GM23338 (cell line): ENCODE results near the gene OGFRL1. TPM values are rescaled to one million over a fixed set of nuclear protein-coding genes. Genes with fewer than 3 reads are reported as not detected.

Experiments
- ATAC-seq: fragments of 200-7000 bp; cut with Tn5 transposase; 3 replicates; pipeline ENCODE4 v1.9.1; 2020
- DNase-seq: peaks from one replicate; pipeline ENCODE4 v3.0.0-alpha.2; 2015; ENCODE audit warnings: low spot score
- H2AFZ ChIP-seq: fragments of 200-600 bp; sonication (generic); 2 replicates; pipeline ENCODE4 v1.8.0; 2016; ENCODE audit warnings: antibody characterized with exemption, mild to moderate bottlenecking, moderate library complexity
- H3F3A ChIP-seq: fragments of 200-600 bp; sonication (generic); replicated peaks from 2 replicates; pipeline ENCODE4 v1.8.0; 2017; ENCODE audit warnings: antibody characterized with exemption, mixed run types, low read depth
- H3K27ac ChIP-seq: fragments of 200-600 bp; sonication (generic); 2 replicates; pipeline ENCODE4 v1.6.1; 2016; ENCODE audit warnings: low read depth
- H3K27me3 ChIP-seq: fragments of 200-600 bp; sonication (generic); 2 replicates; pipeline ENCODE4 v1.8.0; 2016; ENCODE audit warnings: mild to moderate bottlenecking, mixed run types, moderate library complexity; ENCODE audit not compliant: insufficient read depth
- H3K36me3 ChIP-seq: fragments of 200-600 bp; sonication (generic); 2 replicates; pipeline ENCODE4 v1.8.0; 2016; ENCODE audit warnings: mild to moderate bottlenecking; ENCODE audit not compliant: insufficient read depth
- H3K4me1 ChIP-seq: fragments of 200-600 bp; sonication (generic); 2 replicates; pipeline ENCODE4 v1.8.0; 2016; ENCODE audit warnings: mild to moderate bottlenecking, moderate library complexity; ENCODE audit not compliant: insufficient read depth
- H3K4me2 ChIP-seq: fragments of 200-600 bp; sonication (generic); 2 replicates; pipeline ENCODE4 v1.7.1; 2017; ENCODE audit warnings: mixed run types
- H3K4me3 ChIP-seq: fragments of 200-600 bp; sonication (generic); 2 replicates; pipeline ENCODE4 v1.6.1; 2016; ENCODE audit warnings: mixed run types
- H3K79me2 ChIP-seq: fragments of 200-600 bp; sonication (generic); replicated peaks from 2 replicates; pipeline ENCODE4 v1.8.0; 2017; ENCODE audit warnings: mild to moderate bottlenecking; ENCODE audit not compliant: insufficient read depth
- H3K9me2 ChIP-seq: fragments of 200-600 bp; sonication (generic); 2 replicates; pipeline ENCODE4 v1.8.0; 2017; ENCODE audit not compliant: insufficient read depth
- H4K20me1 ChIP-seq: fragments of 200-600 bp; sonication (generic); replicated peaks from 2 replicates; pipeline ENCODE4 v1.8.0; 2017; ENCODE audit warnings: mild to moderate bottlenecking; ENCODE audit not compliant: insufficient read depth
- H3K27ac Mint-ChIP-seq: 2 replicates; pipeline ENCODE4 v1.8.0; 2020; ENCODE audit warnings: inconsistent platforms, mild to moderate bottlenecking, moderate library complexity, mixed read lengths
- H3K27me3 Mint-ChIP-seq: 3 replicates; pipeline ENCODE4 v1.8.0; 2022; ENCODE audit warnings: low read depth, mild to moderate bottlenecking, moderate library complexity, mixed read lengths, inconsistent platforms; ENCODE audit not compliant: insufficient read depth, poor library complexity
- H3K36me3 Mint-ChIP-seq: 3 replicates; pipeline ENCODE4 v1.8.0; 2021; ENCODE audit warnings: low read depth, mild to moderate bottlenecking, inconsistent platforms, moderate library complexity, mixed read lengths
- H3K4me1 Mint-ChIP-seq: 3 replicates; pipeline ENCODE4 v1.8.0; 2020; ENCODE audit warnings: mild to moderate bottlenecking, inconsistent platforms, mixed read lengths
- H3K4me3 Mint-ChIP-seq: 3 replicates; pipeline ENCODE4 v1.8.0; 2021; ENCODE audit warnings: moderate library complexity, mild to moderate bottlenecking, inconsistent platforms, mixed read lengths
- H3K9me3 Mint-ChIP-seq: 3 replicates; pipeline ENCODE4 v1.8.0; 2020; ENCODE audit warnings: moderate library complexity, mild to moderate bottlenecking, inconsistent platforms, mixed read lengths
- CREB1 ChIP-seq: fragments of 250-450 bp; sonication (Bioruptor Pico); IDR thresholded peaks from 2 replicates; pipeline ENCODE4 v1.5.0; 2020; ENCODE audit warnings: low read depth, mild to moderate bottlenecking, moderate library complexity
- CTCF ChIP-seq, 2 experiments: fragments of 200-600 bp in 1 of 2; sonication (generic) in 1 of 2; conservative IDR thresholded peaks; 2 replicates each; pipeline versions ENCODE4 v1.5.1 to v1.6.1; 2016 to 2017; ENCODE audit warnings: antibody characterized with exemption in 2 of 2, low read depth in 2 of 2, mild to moderate bottlenecking in 2 of 2, moderate library complexity in 1 of 2
- ETS1 ChIP-seq: IDR thresholded peaks from 2 replicates; pipeline ENCODE4 v1.6.1; 2016; ENCODE audit warnings: antibody characterized with exemption
- EZH2phosphoT487 ChIP-seq: fragments of 200-600 bp; sonication (generic); IDR thresholded peaks from one replicate; pipeline ENCODE4 v1.8.1; 2018; ENCODE audit warnings: antibody characterized with exemption; ENCODE audit not compliant: unreplicated experiment
- JUNB ChIP-seq: IDR thresholded peaks from one replicate; pipeline ENCODE4 v1.6.1; 2016; ENCODE audit warnings: antibody characterized with exemption; ENCODE audit not compliant: unreplicated experiment
- NANOG ChIP-seq: IDR thresholded peaks from 2 replicates; pipeline ENCODE4 v1.6.1; 2016; ENCODE audit warnings: antibody characterized with exemption, borderline replicate concordance
- POLR2AphosphoS5 ChIP-seq: IDR thresholded peaks from 2 replicates; pipeline ENCODE4 v1.6.1; 2016; ENCODE audit warnings: antibody characterized with exemption, low read depth
- STAT1 ChIP-seq: IDR thresholded peaks from one replicate; pipeline ENCODE4 v1.6.1; 2016; ENCODE audit warnings: antibody characterized with exemption; ENCODE audit not compliant: unreplicated experiment
- ZNF114 ChIP-seq: fragments of 250-450 bp; sonication (Bioruptor Pico); IDR thresholded peaks from 2 replicates; pipeline ENCODE4 v1.5.0; 2020; ENCODE audit warnings: mild to moderate bottlenecking, moderate library complexity
- ZNF331 ChIP-seq: fragments of 250-450 bp; sonication (Bioruptor Pico); IDR thresholded peaks from 2 replicates; pipeline ENCODE4 v1.5.0; 2020; ENCODE audit warnings: low read depth, mild to moderate bottlenecking, moderate library complexity
- polyA plus RNA-seq: library from polyadenylated mRNA; unstranded; fragments of >200 nt; fragmentation: Nextera tagmentation; extraction: Ambion mirVana; gene quantifications from 2 replicates; pipeline ENCODE4 v1.2.1, GENCODE V29; 2016
- total RNA-seq: library from RNA; depleted of rRNA; stranded (reverse); fragments of >200 nt; shearing (Covaris generic); gene quantifications from 2 replicates; pipeline ENCODE4 v1.2.3, GENCODE V29; 2014
- TF ChIP-seq, protein P1 (sequence below): IDR thresholded peaks from one replicate; pipeline ENCODE4 v1.6.1; 2018; ENCODE audit warnings: antibody characterized with exemption; ENCODE audit not compliant: unreplicated experiment

Gene OGFRL1
- total and polyA plus RNA-seq, 2 experiments from 2014 or later, result 4.2 to 10.0 TPM

- no peaks in the 10 kb centered on the region for H3K27me3 ChIP-seq
- Mint-ChIP-seq H3K27me3 (peaks cover 2% of the 10 kb centered on the region), H3K27ac (no peak overlapping the region), H3K36me3 (0 out of 3 replicates have a peak, but pooled peaks cover 2% of the 10 kb centered on the region), H3K4me1 (peaks cover 19% of the 10 kb centered on the region), H3K4me3 (no peak overlapping the region), H3K9me3 (no peaks in the 10 kb centered on the region)
- no peaks in the 10 kb centered on the region for H4K20me1 ChIP-seq
- no peak overlapping the region for H3K4me3 ChIP-seq
- H3F3A ChIP-seq, result no peaks in the 10 kb centered on the region
- H3K9me2 ChIP-seq, result no peaks in the 10 kb centered on the region
- TF ChIP-seq CREB1 (CRISPR knock-in tag) (no peak), JUNB (no peak), ZNF114 (no peak), ZNF331 (CRISPR knock-in tag) (no peak), ETS1 (no peak), POLR2AphosphoS5 (no peak), EZH2phosphoT487 (no peak), CTCF (conservative IDR thresholded peaks at IDR 0.05; ENCODE audit: low read depth in 2 of 2) (no peak), STAT1 (no peak), NANOG (no peak)
- ATAC-seq, result no peak
- H3K79me2 ChIP-seq, result no peaks in the 10 kb centered on the region
- H3K4me2 ChIP-seq, result no peak overlapping the region
- 0 out of 2 replicates have a peak, but pooled peaks cover 6% of the 10 kb centered on the region for H3K36me3 ChIP-seq
- H2AFZ ChIP-seq, result no peak overlapping the region
- no peak overlapping the region for H3K27ac ChIP-seq
- H3K4me1 ChIP-seq, result peaks cover 3% of the 10 kb centered on the region; the same call in 1 of the 2 replicates
- no peak for DNase-seq
Observed at GRCh38 chr6:71300561-71301168, 12.1 kb downstream of the OGFRL1 start.

GRCh38 chr6:71301546-71301945 is 12.9 kb downstream of the OGFRL1 start:
- Mint-ChIP-seq H3K36me3 (0 out of 3 replicates have a peak, but pooled peaks cover 2% of the 10 kb centered on the region), H3K4me3 (no peak overlapping the region), H3K9me3 (no peaks in the 10 kb centered on the region), H3K4me1 (peaks cover 18% of the 10 kb centered on the region), H3K27ac (0 out of 2 replicates have a peak overlapping the region, but pooled peaks have one; percentile 35), H3K27me3 (peaks cover 3% of the 10 kb centered on the region)
- no peak overlapping the region for H3K4me2 ChIP-seq
- DNase-seq (no peak), ATAC-seq (no peak)
- H2AFZ ChIP-seq, result no peak overlapping the region
- TF ChIP-seq, protein P1, sequence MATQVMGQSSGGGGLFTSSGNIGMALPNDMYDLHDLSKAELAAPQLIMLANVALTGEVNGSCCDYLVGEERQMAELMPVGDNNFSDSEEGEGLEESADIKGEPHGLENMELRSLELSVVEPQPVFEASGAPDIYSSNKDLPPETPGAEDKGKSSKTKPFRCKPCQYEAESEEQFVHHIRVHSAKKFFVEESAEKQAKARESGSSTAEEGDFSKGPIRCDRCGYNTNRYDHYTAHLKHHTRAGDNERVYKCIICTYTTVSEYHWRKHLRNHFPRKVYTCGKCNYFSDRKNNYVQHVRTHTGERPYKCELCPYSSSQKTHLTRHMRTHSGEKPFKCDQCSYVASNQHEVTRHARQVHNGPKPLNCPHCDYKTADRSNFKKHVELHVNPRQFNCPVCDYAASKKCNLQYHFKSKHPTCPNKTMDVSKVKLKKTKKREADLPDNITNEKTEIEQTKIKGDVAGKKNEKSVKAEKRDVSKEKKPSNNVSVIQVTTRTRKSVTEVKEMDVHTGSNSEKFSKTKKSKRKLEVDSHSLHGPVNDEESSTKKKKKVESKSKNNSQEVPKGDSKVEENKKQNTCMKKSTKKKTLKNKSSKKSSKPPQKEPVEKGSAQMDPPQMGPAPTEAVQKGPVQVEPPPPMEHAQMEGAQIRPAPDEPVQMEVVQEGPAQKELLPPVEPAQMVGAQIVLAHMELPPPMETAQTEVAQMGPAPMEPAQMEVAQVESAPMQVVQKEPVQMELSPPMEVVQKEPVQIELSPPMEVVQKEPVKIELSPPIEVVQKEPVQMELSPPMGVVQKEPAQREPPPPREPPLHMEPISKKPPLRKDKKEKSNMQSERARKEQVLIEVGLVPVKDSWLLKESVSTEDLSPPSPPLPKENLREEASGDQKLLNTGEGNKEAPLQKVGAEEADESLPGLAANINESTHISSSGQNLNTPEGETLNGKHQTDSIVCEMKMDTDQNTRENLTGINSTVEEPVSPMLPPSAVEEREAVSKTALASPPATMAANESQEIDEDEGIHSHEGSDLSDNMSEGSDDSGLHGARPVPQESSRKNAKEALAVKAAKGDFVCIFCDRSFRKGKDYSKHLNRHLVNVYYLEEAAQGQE, result no peak
- TF ChIP-seq POLR2AphosphoS5, result no peak
- no peak overlapping the region for H3K4me3 ChIP-seq
- 0 out of 2 replicates have a peak, but pooled peaks cover 6% of the 10 kb centered on the region for H3K36me3 ChIP-seq
- H3K79me2 ChIP-seq, result no peaks in the 10 kb centered on the region
- H3F3A ChIP-seq, result no peaks in the 10 kb centered on the region
- H3K4me1 ChIP-seq, result peaks cover 3% of the 10 kb centered on the region; the same call in 1 of the 2 replicates
- no peak overlapping the region for H3K27ac ChIP-seq
- H3K9me2 ChIP-seq, result no peaks in the 10 kb centered on the region
- H4K20me1 ChIP-seq, result no peaks in the 10 kb centered on the region
- H3K27me3 ChIP-seq, result no peaks in the 10 kb centered on the region
